ENCODE results near the gene YES1.

- TF ChIP-seq POLR2A (IDR thresholded peaks at IDR 0.05; ENCODE audit: low read length) = no peak
- no peak for TF ChIP-seq GATA1 (IDR thresholded peaks at IDR 0.05; ENCODE audit: low read depth, low read length)
These were observed 98.9 kb downstream of the YES1 start for GRCh38 chr18:713135-713490.

Data from erythroblast (primary cell).